DOHH2 (cell line): ENCODE results near the gene TMEM18.
A peak's percentile ranks its signal among the peaks of the same experiment; 100 is the strongest.

Source experiments
- H3F3A ChIP-seq: fragments of 200-600 bp; sonication (generic), shearing (Covaris generic); 2 replicates; pipeline ENCODE4 v1.6.0; 2016; ENCODE audit warnings: antibody characterized with exemption, mild to moderate bottlenecking; ENCODE audit not compliant: control insufficient read depth, insufficient read depth
- H3K27ac ChIP-seq: fragments of 200-600 bp; sonication (generic); 2 replicates; pipeline ENCODE4 v1.5.1; 2014; ENCODE audit warnings: low read depth, mild to moderate bottlenecking, low read length, moderate library complexity
- H3K27me3 ChIP-seq: fragments of 200-600 bp; sonication (generic); 2 replicates; pipeline ENCODE4 v1.6.1; 2014; ENCODE audit warnings: mild to moderate bottlenecking, low read length, mixed read lengths; ENCODE audit not compliant: control insufficient read depth
- H3K36me3 ChIP-seq: fragments of 200-600 bp; sonication (generic); 2 replicates; pipeline ENCODE4 v1.6.1; 2014; ENCODE audit warnings: mild to moderate bottlenecking, low read length, moderate library complexity, mixed read lengths; ENCODE audit not compliant: control insufficient read depth
- H3K4me1 ChIP-seq: fragments of 200-600 bp; sonication (generic); 2 replicates; pipeline ENCODE4 v1.6.1; 2014; ENCODE audit warnings: mild to moderate bottlenecking, low read length, mixed read lengths; ENCODE audit not compliant: control insufficient read depth
- H3K4me2 ChIP-seq: fragments of 200-600 bp; sonication (generic); 2 replicates; pipeline ENCODE4 v1.6.0; 2014; ENCODE audit warnings: mild to moderate bottlenecking, low read length, moderate library complexity
- H3K4me3 ChIP-seq: fragments of 200-600 bp; sonication (generic); 2 replicates; pipeline ENCODE4 v1.5.1; 2014; ENCODE audit warnings: mild to moderate bottlenecking, low read length, mixed read lengths
- H3K79me2 ChIP-seq: fragments of 200-600 bp; sonication (generic); 2 replicates; pipeline ENCODE4 v1.6.1; 2014; ENCODE audit warnings: mild to moderate bottlenecking, low read length, mixed read lengths; ENCODE audit not compliant: control insufficient read depth
- H3K9me2 ChIP-seq: fragments of 200-600 bp; sonication (generic); replicated peaks from 2 replicates; pipeline ENCODE4 v1.6.1; 2014; ENCODE audit warnings: mild to moderate bottlenecking, low read length, mixed read lengths; ENCODE audit not compliant: control insufficient read depth
- H3K9me3 ChIP-seq: fragments of 200-600 bp; sonication (generic); 2 replicates; pipeline ENCODE4 v1.6.1; 2014; ENCODE audit warnings: antibody characterized with exemption, low read length, mixed read lengths; ENCODE audit not compliant: control insufficient read depth, insufficient read depth
- H4K20me1 ChIP-seq: fragments of 200-600 bp; sonication (generic); 2 replicates; pipeline ENCODE4 v1.6.0; 2014; ENCODE audit warnings: low read depth, mild to moderate bottlenecking, antibody characterized with exemption, low read length, moderate library complexity; ENCODE audit not compliant: control insufficient read depth, insufficient read depth
- EZH2phosphoT487 ChIP-seq: fragments of 200-600 bp; sonication (generic); IDR thresholded peaks from 2 replicates; pipeline ENCODE4 v1.6.1; 2017; ENCODE audit warnings: borderline replicate concordance, mild to moderate bottlenecking, antibody characterized with exemption, low read length, moderate library complexity, mixed read lengths
- TF ChIP-seq, protein P1 (sequence below): fragments of 200-600 bp; sonication (generic); IDR thresholded peaks from one replicate; pipeline ENCODE4 v1.5.1; 2014; ENCODE audit warnings: antibody characterized with exemption, mild to moderate bottlenecking, low read depth, low read length; ENCODE audit not compliant: poor library complexity, severe bottlenecking

The TMEM18 gene

DNA sequence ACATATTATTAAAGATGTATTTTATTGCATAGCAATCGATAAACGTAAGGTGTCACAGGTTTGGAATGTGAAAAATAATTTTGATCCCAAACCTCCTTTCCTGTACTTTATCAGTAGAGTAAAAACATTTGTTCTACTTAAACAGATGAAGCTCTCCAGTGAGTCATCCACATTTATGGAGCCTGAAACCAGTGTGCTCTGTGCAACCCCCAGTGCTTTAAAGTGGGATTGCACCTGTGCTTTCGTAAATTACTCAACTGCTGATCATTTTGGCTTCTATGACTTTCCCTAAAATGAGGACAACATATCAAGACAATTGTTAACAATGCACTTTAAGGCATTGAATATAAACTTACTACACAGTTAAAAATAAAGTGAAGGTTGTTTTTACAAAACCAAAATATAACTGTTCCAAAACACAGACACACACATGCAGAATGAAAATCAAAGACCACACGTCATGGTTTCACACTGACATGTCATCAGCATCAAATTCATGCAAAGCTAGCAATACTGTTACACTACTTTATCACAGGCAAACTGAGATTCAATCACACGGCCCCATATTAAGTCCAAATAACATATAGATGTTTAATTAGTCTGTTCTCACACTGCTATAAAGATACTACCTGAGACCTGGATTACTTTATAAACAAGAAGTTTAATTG, 9.7 kb downstream of the TMEM18 start:
- Histone ChIP-seq H4K20me1 (0 out of 2 replicates have a peak, but pooled peaks cover 5% of the 10 kb centered on the region), H3K9me3 (no peaks in the 10 kb centered on the region), H3F3A (peaks cover 4% of the 10 kb centered on the region; the same call in 1 of the 2 replicates), H3K4me1 (peaks cover 5% of the 10 kb centered on the region), H3K36me3 (peaks cover 61% of the 10 kb centered on the region), H3K27me3 (no peaks in the 10 kb centered on the region), H3K4me2 (no peak overlapping the region), H3K79me2 (peaks cover 5% of the 10 kb centered on the region), H3K9me2 (no peaks in the 10 kb centered on the region), H3K4me3 (no peak overlapping the region), H3K27ac (no peak overlapping the region)
- TF ChIP-seq EZH2phosphoT487, result no peak
- TF ChIP-seq, protein P1, sequence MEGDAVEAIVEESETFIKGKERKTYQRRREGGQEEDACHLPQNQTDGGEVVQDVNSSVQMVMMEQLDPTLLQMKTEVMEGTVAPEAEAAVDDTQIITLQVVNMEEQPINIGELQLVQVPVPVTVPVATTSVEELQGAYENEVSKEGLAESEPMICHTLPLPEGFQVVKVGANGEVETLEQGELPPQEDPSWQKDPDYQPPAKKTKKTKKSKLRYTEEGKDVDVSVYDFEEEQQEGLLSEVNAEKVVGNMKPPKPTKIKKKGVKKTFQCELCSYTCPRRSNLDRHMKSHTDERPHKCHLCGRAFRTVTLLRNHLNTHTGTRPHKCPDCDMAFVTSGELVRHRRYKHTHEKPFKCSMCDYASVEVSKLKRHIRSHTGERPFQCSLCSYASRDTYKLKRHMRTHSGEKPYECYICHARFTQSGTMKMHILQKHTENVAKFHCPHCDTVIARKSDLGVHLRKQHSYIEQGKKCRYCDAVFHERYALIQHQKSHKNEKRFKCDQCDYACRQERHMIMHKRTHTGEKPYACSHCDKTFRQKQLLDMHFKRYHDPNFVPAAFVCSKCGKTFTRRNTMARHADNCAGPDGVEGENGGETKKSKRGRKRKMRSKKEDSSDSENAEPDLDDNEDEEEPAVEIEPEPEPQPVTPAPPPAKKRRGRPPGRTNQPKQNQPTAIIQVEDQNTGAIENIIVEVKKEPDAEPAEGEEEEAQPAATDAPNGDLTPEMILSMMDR, result peak; percentile 45

DNA sequence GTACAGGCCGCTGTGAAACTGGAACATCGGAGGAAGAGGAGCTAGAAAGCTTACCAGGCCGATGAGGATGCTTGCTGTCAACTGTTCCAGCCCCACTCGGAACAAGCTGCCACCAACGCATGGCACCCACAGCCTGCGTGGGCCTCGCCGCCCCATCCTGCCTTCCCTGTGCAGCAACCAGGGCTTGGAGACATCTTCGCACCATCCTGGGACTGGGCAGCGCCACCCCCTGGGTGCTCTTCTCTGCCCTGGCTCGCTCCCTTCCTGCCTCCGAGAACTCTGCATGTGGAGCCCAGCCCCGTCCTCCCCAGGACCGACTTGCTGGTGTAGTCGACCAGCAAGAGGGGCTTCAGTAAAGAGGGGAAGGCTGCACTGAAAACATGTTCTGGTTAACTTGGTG, 10.8 kb downstream of the TMEM18 start:
- Histone ChIP-seq H3K36me3 (peaks cover 55% of the 10 kb centered on the region), H3K4me3 (no peak overlapping the region)

DNA sequence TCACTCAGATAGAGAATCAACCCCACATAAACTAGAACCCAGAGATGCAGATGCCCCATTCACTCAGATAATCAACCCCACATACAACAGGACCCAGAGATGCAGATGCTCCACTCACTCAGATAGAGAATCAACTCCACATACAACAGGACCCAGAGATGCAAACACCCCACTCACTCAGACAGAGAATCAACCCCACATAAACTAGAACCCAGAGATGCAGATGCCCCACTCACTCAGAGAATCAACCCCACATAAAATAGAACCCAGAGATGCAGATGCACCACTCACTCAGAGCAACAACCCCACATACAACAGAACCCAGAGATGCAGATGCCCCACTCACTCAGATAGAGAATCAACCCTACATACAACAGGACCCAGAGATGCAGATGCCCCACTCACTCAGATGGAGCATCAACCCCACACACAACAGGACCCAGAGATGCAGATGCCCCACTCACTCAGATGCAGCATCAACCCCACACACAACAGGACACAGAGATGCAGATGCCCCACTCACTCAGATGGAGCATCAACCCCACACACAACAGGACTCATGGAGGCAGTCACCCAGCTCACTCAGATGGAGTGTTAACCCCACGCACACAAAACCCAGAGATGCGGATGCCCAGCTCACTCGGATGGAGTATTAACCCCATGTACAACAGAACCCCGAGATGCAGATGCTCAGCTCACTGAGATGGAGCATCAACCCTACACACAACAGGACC, 11.7 kb downstream of the TMEM18 start:
- Histone ChIP-seq H3K4me1 (peaks cover 10% of the 10 kb centered on the region), H3F3A (peaks cover 4% of the 10 kb centered on the region; the same call in 1 of the 2 replicates), H3K79me2 (no peaks in the 10 kb centered on the region), H3K4me2 (no peak overlapping the region), H3K9me3 (no peaks in the 10 kb centered on the region), H3K4me3 (no peak overlapping the region), H3K27ac (no peak overlapping the region), H3K36me3 (peaks cover 49% of the 10 kb centered on the region), H3K9me2 (no peaks in the 10 kb centered on the region), H3K27me3 (no peaks in the 10 kb centered on the region), H4K20me1 (0 out of 2 replicates have a peak, but pooled peaks cover 5% of the 10 kb centered on the region)
- no peak for TF ChIP-seq EZH2phosphoT487
- TF ChIP-seq, protein P1, result no peak

More for the DNA sequence above, 10.8 kb downstream of the TMEM18 start:
- no peak overlapping the region for H3K4me2 ChIP-seq
- peaks cover 10% of the 10 kb centered on the region for H3K4me1 ChIP-seq
- H4K20me1 ChIP-seq, result 0 out of 2 replicates have a peak, but pooled peaks cover 5% of the 10 kb centered on the region
- no peaks in the 10 kb centered on the region for H3K79me2 ChIP-seq
- H3F3A ChIP-seq, result peaks cover 4% of the 10 kb centered on the region; the same call in 1 of the 2 replicates
- H3K27ac ChIP-seq, result no peak overlapping the region
- no peaks in the 10 kb centered on the region for H3K9me3 ChIP-seq
- TF ChIP-seq EZH2phosphoT487, result no peak
- TF ChIP-seq, protein P1, result no peak
- no peaks in the 10 kb centered on the region for H3K27me3 ChIP-seq
- no peaks in the 10 kb centered on the region for H3K9me2 ChIP-seq
